GM21447 (cell line): ENCODE data around the gene LRTM2.

Source experiments
- ATAC-seq: cut with Tn5 transposase; IDR thresholded peaks from one replicate; pipeline ENCODE4 v1.9.1; 2021; ENCODE audit not compliant: unreplicated experiment

LRTM2 gene

DNA sequence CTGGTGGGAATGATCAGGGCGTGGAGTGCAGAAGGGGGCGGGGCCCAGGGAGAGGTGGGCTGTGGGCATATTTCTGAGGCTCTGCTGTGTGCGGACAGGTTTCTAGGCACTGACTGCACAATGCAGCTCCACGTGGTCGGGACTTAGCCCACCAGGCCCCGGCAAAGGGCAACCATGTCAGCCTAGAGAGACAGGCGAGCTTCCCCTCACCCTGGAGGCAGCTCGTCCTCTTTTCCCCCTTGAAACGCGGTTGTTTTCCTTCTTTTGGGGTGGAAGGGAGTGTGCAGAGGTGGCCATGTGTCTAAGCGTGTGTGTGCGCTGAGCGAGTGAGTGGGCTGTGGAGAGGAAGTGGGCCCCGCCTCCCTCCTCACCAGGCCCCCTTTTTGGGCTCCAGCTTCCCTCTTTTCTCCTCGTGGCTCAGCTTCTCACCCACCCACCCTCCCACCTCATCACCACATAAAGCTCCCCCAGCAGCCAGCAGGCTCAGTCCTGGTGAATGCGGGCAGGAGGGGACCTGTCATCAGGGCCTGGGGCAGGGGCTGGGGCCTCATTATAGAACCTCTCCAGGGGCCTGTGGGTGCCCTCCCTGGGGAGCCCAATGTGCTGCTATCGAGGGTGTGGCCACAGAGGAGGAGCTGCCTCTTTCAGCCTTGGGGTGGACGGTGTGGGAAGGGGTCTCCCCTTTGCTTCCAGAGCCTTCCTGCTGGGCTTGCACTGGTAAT lies 22.0 kb downstream of the LRTM2 start:
- ATAC-seq, result no peak

DNA sequence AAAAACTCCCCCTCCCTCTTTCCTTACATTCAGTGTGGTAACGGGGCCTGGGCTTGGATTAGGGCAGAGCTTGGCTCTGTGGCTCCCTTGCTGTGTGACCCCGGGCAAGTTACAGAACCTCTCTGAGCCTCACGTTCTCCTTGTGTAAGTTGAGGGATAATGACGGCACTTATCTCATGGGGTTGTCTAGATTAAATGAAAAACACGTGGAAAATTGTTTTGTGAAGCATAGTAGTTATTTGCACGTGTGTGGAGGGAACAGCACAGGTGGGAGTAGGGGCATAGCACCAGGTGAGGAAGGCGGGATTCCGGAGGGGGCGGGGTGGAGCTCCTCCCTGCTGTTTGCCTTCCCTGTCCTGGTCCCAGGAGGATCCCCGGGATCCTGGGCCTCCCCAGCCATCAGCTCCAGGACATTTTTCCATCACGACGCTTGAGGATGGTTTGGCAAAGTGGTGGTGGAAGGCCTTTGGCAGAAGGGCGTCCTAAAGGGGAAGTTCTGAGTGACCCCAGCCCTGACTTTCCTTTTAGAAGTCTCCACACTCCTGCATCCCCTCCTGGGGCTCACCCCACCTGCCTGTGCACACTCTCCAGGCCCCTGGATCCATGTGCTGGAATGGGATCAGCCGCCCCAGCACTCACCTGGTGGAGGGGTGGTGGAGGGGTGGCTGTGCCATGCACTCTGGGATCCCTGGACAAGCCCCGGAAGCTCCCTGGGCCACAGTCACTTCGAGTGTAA lies 22.7 kb downstream of the LRTM2 start:
- ATAC-seq, result no peak

DNA sequence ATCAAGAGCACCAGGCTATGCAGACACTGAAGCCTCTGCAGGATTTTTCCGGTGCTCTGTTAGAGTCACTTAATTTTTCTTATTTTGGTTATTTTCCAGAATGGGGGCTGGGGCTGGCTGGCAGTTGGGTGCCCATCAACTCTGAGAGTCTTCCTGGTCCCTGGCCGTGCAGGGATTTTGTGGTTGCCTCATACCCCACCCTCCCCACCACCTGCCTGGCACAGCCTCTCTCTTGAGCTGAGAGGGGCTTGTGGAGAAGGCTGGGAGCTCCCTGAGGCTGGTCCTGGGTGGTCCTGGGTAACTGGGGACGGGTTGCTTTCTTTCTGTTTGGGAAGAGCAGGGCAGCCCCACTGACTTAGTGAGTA lies 23.3 kb downstream of the LRTM2 start:
- no peak for ATAC-seq

DNA sequence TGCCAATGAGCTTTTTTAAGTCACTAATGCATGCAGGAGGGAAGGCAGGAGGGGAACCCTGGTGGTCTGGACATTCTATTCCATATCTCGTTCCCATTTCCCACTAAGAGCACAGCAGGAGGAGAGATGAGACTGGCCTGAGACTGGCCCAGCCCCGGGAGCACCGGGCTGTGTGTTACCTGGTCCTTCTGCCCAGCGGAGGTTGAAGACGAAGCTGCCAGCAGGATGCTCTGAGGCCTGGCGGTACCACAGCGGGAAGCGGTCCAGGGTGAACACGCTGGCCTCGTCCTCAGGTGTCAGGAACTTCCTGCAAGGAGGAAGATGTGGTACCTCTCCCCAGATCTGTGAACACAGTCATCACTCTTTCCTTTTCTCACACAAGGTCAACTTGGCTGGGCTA lies 23.9 kb downstream of the LRTM2 start:
- no peak for ATAC-seq

DNA sequence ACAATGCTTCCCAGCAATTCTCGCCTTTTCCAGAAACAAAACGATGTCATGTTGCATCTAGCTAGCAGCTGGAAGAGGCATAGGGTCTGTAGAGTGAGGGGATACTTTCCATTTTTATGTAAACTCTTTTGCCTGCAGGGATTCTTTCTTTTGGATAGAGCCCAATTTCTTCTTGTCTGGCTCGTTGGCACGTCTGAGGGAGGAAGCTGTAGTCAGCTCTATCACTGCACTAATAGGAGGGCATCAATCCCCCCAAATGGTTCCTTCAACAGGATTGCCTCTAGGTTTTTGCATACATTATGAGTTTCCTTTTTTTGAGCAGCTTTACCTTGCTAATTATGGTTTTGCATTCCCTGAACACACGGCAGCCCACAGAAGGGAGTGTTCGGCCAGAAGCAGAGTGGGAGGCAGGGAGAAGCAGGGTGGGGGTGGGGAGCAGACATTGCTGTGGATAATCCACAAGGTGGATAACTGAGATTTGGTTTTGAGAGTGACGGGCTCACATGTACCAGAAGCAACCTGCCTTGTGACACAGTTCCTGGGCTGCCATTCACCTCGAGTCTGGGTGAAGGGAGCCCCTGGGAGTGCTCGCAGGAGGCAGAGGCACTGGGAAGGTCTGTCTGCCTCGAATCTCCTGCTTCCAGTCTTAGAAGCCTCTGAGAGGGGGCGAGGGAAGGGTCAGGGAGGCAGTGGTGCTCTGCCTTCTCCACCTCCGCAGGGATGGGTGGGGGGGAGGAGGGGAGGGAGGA lies 24.5 kb downstream of the LRTM2 start:
- ATAC-seq, result no peak

DNA sequence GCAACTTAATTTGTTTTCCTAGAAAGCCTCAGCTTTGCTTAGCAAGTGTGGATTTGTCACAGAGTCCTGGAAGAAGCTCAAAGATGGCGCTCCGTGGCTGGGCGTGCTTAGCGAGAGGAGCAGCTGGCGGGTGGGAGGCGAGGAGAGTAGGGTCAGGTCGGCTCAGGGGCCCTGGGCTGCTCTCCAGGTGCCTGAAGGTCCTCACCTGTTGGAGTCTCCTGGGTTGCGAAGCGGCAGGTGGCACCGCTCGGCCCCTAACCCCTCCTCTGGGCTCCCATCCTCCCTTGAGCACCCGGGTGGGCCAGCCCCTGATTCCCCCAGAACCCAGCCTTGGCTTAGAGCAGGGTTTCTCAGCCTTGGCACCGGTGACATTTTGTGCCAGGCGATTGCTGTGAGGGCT lies 25.1 kb downstream of the LRTM2 start:
- ATAC-seq, result no peak

DNA sequence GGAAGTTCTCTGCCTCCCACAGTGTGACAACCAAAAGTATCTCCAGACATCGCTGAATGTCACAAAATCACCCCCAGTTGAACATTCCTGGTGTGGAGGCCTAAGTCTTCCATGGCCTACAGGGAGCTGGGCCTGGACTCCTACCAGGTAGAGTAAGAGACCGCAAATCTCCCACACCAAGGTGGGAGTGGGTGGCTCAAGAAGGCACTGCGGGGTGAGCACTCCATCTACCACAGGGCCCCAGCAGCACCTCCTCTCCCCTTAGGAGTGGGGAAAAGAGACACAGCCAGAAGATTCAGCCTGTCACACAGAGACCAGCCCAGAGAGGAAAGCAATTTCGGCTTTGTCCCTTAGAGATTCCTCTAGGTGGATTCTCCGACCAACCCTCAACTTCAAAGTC lies 25.5 kb downstream of the LRTM2 start:
- ATAC-seq, result no peak

DNA sequence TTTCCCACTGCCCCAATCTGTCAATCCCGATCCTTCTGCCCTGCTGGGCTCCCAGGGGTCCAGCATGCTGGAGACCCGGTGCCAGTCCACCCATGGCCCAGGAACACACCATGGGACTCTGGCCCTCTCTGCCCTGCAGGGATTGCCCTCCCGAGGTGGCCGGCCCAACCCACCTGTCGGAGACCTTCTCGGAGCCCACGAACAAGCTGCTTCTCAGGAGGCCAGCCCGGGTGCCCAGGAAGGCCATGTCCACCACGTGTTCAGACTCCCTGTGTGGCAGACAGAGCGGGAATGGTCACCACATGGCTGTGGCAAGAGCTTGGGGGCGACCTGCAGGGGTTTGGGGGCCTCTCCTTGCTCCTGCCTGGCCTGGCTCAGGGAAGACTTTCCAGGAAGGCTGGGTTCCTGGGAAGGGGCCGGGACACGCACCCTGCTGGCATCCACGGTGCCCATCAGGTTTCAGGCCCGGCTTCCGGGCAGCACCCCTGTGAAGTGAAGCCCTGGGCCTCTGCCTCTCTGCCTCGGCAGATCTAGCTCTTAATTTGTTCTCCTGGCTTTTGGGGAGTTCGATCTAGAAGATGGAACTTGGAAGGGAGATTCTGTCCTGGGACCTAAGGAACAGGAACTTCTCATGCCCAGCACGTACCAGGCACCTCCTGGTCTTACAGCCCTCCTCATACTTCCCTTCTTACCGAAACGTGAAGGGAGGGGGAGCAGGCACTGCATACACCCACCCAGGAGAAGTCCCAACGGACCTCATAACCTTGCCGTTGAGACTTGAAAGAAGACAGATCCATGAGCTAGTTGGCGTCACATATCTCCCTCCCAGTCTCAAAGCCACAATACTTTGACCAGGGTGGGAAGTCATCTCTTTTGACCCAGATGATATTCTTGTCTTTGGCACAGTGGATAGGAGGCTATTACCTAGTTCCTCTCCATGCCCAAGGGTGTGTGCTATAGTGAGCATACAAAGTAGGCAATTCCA lies 26.3 kb downstream of the LRTM2 start:
- ATAC-seq, result no peak

DNA sequence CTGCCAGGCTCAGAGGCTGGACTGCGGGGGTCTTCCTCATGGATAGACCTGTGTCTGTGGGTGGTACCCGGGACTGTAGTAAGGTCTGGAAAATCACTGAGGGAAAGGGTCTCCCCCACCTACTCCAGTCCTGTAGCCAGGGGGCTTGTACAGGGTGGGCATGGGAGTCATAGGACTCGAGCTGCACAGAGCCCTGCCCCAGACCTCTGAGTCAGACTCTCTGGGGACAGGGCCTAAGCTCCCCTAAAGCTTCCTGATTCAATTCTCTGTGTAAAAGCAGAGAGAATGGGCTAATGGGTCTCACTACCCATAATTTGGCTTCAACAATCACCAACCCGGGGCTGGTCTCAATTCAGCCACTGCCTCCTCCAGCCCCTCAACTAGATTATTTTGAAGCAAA lies 27.0 kb downstream of the LRTM2 start:
- ATAC-seq, result no peak

DNA sequence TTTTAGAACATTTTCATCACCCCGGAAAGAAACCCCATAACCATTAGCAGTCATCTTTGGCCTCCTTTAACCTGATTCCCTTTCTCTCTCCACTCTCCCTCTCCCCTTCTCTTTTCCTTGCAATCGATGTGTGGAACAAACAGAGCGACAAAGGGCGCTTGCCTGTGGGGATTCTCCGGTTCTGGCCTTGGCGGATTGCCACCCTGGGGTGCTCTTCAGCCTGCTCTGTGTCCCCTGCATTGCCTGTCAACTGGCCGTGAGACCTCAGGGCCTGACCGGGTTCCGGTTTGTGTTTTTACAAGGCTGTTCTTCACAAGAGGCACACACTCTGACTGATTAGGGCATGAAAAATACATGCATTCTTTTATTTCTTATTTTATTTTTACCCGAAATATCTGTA lies 27.8 kb downstream of the LRTM2 start:
- no peak for ATAC-seq

DNA sequence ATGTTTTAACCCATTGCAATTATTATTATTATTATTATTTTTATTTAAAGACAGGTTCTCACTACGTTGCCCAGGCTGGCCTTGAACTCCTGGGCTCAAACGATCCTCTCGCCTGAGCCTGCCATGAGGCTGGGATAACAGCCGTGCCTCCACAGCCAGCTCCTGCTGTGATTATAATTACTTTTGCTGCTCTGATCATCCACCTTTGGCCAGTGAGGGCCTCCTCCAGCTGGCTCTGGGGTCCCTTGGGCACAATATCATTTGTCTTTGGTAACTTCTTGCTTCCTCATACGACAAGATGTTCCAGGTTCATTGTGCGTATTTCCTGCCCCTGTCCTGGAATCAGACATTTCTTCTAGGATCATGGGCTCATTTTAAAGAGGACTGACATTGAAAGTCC lies 28.4 kb downstream of the LRTM2 start:
- ATAC-seq, result no peak

DNA sequence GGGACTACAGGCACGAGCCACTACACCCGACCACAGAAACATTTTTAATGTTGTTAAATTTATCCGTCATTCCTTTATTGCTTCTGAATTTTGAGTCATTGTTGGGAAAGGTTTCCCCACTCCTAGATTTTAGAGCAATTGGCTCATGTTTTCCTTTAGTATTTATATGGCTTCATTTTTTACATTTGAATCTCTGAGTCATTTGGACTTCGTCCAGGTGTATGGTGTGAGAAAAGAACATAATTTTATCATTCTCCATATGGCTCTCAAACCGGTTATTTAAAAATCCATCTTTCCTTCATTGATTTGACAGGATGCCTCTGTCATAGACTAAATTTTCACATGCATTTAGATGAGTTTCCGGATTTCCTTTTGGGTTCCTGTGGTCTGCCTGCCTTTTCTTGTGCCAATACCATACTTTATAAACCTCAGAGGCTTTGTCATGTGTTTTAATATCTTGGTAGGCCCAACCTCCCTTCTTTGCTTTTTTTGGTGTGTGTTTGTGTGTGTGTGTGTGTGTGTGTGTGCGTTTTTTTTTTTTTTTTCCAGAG lies 30.9 kb downstream of the LRTM2 start:
- ATAC-seq, result no peak

DNA sequence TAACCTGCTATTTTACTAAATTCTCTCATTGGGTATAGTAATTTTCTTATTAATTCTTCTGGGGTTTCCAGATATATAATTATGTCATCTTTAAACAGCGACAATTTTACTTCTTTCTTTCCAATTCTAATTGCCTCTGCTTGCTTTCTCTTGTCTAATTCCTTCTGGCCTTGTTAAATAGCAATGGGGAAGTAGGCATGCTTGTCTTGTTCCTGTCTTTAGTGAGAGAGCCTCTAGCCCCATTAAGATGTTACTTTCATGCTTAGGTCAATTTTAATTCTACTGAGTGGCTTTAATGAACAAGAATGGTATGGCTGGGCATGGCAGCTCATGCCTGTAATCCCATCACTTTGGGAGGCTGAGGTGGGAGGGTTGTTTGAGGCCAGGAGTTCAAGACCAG lies 31.7 kb downstream of the LRTM2 start:
- ATAC-seq, result no peak

DNA sequence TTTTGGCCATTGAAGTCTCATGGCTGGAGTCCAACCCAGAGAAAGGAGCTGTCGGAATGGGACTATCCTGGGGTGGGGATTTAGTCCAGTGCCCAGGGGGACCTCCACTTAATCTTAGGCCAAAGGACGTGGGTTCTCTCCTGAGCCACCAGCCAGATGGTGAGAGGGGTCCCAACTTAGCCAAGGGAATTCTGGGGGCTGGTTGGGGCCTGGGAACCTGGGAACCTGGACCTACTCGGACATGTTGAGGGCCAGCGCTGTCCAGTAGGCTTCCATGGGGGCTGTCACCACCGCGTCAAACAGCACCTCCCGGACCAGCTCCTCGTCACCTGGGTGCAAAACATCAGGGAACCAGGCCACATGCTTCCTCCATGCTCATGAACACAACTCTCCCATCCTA lies 33.4 kb downstream of the LRTM2 start:
- no peak for ATAC-seq

DNA sequence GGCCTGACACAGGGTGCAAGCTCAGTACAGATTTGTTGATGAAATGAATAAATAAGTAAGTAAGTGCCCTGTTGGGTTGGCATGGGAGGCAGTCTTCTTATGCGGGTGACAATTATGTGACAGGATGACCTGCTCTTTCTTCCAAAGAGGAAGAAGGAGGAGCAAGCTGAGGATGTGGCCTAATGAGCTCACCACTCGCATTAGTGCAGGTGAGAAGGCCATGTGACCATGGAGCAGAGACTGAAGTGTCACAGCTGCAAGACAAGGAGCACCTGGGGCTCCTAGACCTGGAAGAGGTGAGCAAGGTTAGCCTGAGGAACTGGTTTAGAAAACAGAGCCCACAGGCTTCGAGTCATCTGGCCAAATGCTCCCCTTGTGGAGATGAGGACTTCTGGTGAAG lies 34.9 kb downstream of the LRTM2 start:
- ATAC-seq, result no peak

DNA sequence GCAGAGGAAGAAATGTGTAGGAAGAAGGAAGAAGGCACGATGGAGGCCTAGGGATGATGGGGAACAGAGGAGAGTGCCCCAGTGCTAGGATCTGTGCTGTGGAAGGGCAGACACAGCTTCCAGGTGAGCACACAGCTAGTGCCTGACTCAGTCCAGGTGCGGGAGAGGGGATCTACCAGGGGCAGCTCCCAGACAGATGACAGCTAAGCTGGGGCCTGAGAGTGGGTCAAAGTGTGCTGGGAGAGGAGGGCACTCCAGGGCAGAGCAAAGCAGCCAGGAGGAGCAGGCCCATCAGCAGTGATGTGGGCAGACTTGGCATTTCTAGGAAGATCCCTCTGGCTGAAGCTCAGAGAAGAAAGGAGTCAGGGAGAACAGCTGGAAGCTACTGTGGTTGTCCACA lies 36.7 kb downstream of the LRTM2 start:
- ATAC-seq, result no peak

DNA sequence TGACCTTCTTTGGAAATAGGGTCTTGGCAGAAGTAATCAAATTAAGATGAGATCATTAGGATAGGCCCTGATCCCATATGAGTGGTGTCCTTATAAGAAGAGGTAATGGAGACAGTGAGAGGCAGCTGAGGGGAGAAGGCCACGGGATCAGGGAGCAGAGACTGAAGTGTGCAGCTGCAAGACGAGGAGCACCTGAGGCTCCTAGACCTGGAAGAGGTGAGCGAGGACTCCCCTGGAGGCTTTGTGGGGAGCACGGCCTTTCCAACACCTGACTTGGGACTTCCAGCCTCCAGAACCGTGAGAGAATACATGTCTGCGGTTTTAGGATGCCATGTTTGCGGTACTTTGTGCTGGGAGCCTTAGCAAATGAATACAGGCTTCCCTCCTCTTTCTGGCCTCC lies 37.5 kb downstream of the LRTM2 start:
- no peak for ATAC-seq

DNA sequence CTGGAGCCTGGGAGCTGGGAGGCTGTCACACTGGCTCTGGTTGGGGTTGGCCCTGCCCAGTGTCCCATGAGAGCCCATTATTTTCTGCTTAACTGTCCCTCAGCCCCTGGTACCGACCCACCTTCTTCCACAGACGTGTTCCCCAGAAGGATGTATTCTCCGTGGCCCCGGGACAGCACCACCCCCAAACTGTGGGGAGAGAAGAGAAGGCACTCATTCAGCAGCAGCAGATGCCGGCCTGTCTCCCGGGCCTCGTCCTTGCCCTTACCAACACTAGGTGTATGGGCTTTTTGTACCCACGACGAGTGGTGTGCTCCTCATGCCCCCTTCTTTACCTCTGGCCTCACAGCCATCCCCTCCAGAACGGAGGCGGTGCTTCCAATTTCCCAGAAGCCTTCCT lies 38.1 kb downstream of the LRTM2 start:
- no peak for ATAC-seq

DNA sequence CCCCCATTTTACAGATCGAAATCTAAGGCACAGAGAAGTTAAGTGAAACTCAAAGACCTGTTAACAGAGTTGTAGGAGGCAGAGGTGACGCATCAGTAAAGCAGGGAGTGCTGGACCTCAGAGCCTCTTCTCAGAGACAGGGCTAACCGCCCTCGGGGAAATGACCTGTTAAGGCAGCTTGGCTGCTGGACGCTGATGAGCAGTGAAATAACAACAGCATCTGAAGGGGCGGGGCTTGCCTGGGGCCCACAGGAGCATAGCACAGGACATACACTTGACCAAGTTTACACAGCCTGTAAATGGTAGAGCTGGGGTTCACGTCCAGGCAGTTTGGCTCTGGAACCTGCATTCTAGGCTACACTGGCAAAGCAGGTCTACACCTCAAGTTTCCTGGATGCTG lies 39.3 kb downstream of the LRTM2 start:
- ATAC-seq, result no peak

DNA sequence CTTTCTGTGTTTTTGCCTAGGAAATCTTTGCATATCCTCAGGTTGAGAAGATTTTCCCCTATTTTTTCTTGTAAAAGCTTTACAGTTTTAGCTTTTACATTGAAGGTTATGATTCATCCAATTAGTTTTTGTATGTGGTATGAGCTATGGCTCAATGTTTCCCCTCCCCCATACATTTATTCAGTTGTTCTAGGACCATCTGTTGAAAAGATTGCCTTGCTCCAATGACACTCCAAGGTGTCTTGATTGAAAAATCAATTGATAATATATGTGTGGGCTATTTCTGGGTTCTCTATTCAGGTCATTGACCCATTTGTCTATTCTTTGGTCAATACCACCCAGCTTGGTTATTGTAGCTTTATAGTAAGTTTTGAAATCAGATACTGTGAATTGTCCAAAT lies 42.6 kb downstream of the LRTM2 start:
- ATAC-seq, result no peak

DNA sequence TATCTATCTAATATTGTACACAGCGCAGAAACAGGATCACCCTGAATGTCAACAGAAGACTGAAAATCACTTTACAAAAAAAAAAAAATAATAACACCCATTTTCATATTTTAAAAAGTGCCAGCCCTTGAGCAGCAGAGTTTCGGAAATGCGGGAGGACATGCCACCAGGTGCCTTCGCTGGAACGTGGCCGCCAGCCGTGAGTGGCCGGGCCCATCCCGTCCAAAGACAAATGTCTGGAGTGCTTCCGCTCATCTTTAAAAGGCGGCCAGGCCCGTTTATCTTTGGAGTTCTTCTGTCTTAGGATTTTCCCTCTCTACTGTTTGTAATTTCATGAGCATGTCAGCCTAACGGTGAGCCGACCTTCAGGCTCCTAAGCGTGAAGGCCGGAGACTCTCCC lies 43.5 kb downstream of the LRTM2 start:
- no peak for ATAC-seq
